ENCODE results near the gene TCN2. TPM values are rescaled to one million over a fixed set of nuclear protein-coding genes. Genes with fewer than 3 reads are reported as not detected.
A peak's percentile ranks its signal among the peaks of the same experiment; 100 is the strongest.

Gene TCN2
- total and polyA plus RNA-seq, 9 of the 15 experiments (the other 6 are each of a cell fraction or from before 2014, with no cell fraction given), result 0.88 to 5.4 (median 1.7) TPM

GRCh38 chr22:30667107-30667493, 60.1 kb downstream of the TCN2 start:
- no peak overlapping the region for H3K27ac ChIP-seq (ENCODE audit: extremely low read depth, low read depth, low read length)

GRCh38 chr22:30667494-30668385, 60.8 kb downstream of the TCN2 start, which contains the start of gene DUSP18:
Gene DUSP18, minus strand, starts transcription at chr22:30667875. Its CDS starts 3,872 bp downstream, at chr22:30664003.
- Histone ChIP-seq H3K4me3 (peak within 1 kb of the TSS; percentile 48), H3K27me3 (ENCODE audit: control insufficient read depth in 2 of 2, insufficient read depth in 2 of 2, low read length in 2 of 2) (no peaks in the 10 kb centered on the region), H2AFZ (ENCODE audit: low read depth, low read length) (peak within 1 kb of the TSS; percentile 95), H3K9ac (ENCODE audit: insufficient read depth in 1 of 2, low read depth in 2 of 2, low read length in 2 of 2) (peak within 1 kb of the TSS; percentile 71 to 96), H3K4me2 (ENCODE audit: insufficient read depth, low read length) (peak within 1 kb of the TSS; percentile 87), H3K79me2 (ENCODE audit: control insufficient read depth, insufficient read depth, low read length) (no peaks in the 10 kb centered on the region), H4K20me1 (replicated peaks; ENCODE audit: control insufficient read depth, insufficient read depth, low read length) (no peaks in the 10 kb centered on the region), H3K4me1 (replicated peaks in 1 of 2; ENCODE audit: control insufficient read depth in 2 of 2, insufficient read depth in 2 of 2, low read length in 2 of 2) (peaks cover 7 to 16% of the 10 kb centered on the region in 2 experiments; a peak in 3 of 5 replicates), H3K27ac (ENCODE audit: extremely low read depth, low read depth, low read length) (peak within 1 kb of the TSS; percentile 70), H3K9me3 (replicated peaks; ENCODE audit: control insufficient read depth, insufficient read depth, low read depth, low read length) (no peaks in the 10 kb centered on the region), H3K36me3 (ENCODE audit: control insufficient read depth, insufficient read depth, low read length) (no peaks in the 10 kb centered on the region), H3K9me1 (ENCODE audit: control insufficient read depth, insufficient read depth, low read length) (no peaks in the 10 kb centered on the region)
- in situ Hi-C loops (cut with MboI) (no loop called here), intact Hi-C loops (cut with micrococcal nuclease) (loop anchor here (10.0 kb wide), 1 partner anchor 87 kb away; no protein-coding TSS in a partner anchor)
- BruUV-seq (replicated peaks), result TSS peak; percentile 97
- ATAC-seq (peak; percentile 98), FAIRE-seq (peak; percentile 84), DNase-seq (ENCODE audit: extremely low read depth in 1 of 4, low spot score in 3 of 4) (peak; percentile 92 to 96 (median 96))
- ChIA-PET POLR2A (interaction anchor here (0.6 to 1.2 kb wide), 7 partner anchors 12 to 547 kb away, joined by 3 to 4 read pairs (median 3); partner anchors contain the start of gene SLC35E4), CTCF (ENCODE audit: low intra/inter-chr PET ratio) (no interaction called here)
- WGBS (ENCODE audit: insufficient coverage, low coverage, missing lambda C conversion rate), result 3% methylated on average over 24 of the region's 77 CpGs
- TF ChIP-seq GATA2 (CRISPR knock-in tag; IDR thresholded peaks at IDR 0.05) (no peak), CXXC5 (CRISPR knock-in tag; IDR thresholded peaks at IDR 0.05) (peak; percentile 87), ARID4B (CRISPR knock-in tag; IDR thresholded peaks at IDR 0.05) (peak; percentile 54; the same call in 1 of the 2 replicates), ZNF197 (CRISPR knock-in tag; IDR thresholded peaks at IDR 0.05; ENCODE audit: low read depth) (no peak), MYC (IDR thresholded peaks at IDR 0.05; ENCODE audit: low read depth, low read length) (no peak; the same call in 1 of the 2 replicates), MYC (CRISPR knock-in tag; IDR thresholded peaks at IDR 0.05; ENCODE audit: borderline replicate concordance, low read depth) (0 out of 2 replicates have a peak, but pooled peaks have one; percentile 41), RBFOX2 (IDR thresholded peaks at IDR 0.05; ENCODE audit: low read depth, low read length) (peak; percentile 88)

More at GRCh38 chr22:30667107-30667493, 60.1 kb downstream of the TCN2 start:
- Histone ChIP-seq H3K9ac (ENCODE audit: insufficient read depth in 1 of 2, low read depth in 2 of 2, low read length in 2 of 2) (peak overlapping the region; percentile 56 to 91), H3K4me2 (ENCODE audit: insufficient read depth, low read length) (peak overlapping the region; percentile 87), H3K36me3 (ENCODE audit: control insufficient read depth, insufficient read depth, low read length) (no peaks in the 10 kb centered on the region), H3K9me3 (replicated peaks; ENCODE audit: control insufficient read depth, insufficient read depth, low read depth, low read length) (no peaks in the 10 kb centered on the region), H2AFZ (ENCODE audit: low read depth, low read length) (peak overlapping the region; percentile 95), H4K20me1 (replicated peaks; ENCODE audit: control insufficient read depth, insufficient read depth, low read length) (no peaks in the 10 kb centered on the region), H3K27me3 (ENCODE audit: control insufficient read depth in 2 of 2, insufficient read depth in 2 of 2, low read length in 2 of 2) (no peaks in the 10 kb centered on the region), H3K79me2 (ENCODE audit: control insufficient read depth, insufficient read depth, low read length) (no peaks in the 10 kb centered on the region), H3K4me1 (replicated peaks in 1 of 2; ENCODE audit: control insufficient read depth in 2 of 2, insufficient read depth in 2 of 2, low read length in 2 of 2) (peaks cover 7 to 16% of the 10 kb centered on the region in 2 experiments; a peak in 3 of 5 replicates), H3K4me3 (peak overlapping the region; percentile 48), H3K9me1 (ENCODE audit: control insufficient read depth, insufficient read depth, low read length) (no peaks in the 10 kb centered on the region)
- CTCF ChIA-PET (ENCODE audit: low intra/inter-chr PET ratio), result no interaction called here
- intact Hi-C loops (cut with micrococcal nuclease), result loop anchor here (10.0 kb wide), 1 partner anchor 88 kb away; no protein-coding TSS in a partner anchor
- 37% methylated on average over 16 of the region's 18 CpGs for whole genome bisulfite sequencing (ENCODE audit: insufficient coverage, low coverage, missing lambda C conversion rate)
- FAIRE-seq (no peak), ATAC-seq (no peak), DNase-seq (ENCODE audit: extremely low read depth in 1 of 4, low spot score in 3 of 4) (no peak)
- no TSS peak for BruUV-seq (replicated peaks)
- POLR2A ChIA-PET, result interaction anchor here (0.6 to 1.1 kb wide), 4 partner anchors 16 to 241 kb away, joined by 3 to 4 read pairs (median 3); partner anchors contain the start of gene SLC35E4
- in situ Hi-C loops (cut with MboI), result no loop called here
- no peak for TF ChIP-seq PHB2 (IDR thresholded peaks at IDR 0.05; ENCODE audit: low read depth)
- TF ChIP-seq FOXA3 (CRISPR knock-in tag; conservative IDR thresholded peaks at IDR 0.05 in 1 of 2, IDR thresholded peaks at IDR 0.05 in 1 of 2), result 0 out of 4 replicates have a peak, but pooled peaks of 1 of the 2 experiments have one; percentile 3

Data from K562 (cell line).